GM19438 (cell line): ENCODE data around the gene SELENOH.

Experiments used
- ATAC-seq: cut with Tn5 transposase; IDR thresholded peaks from one replicate; pipeline ENCODE4 v1.9.1; 2021; ENCODE audit warnings: low read depth; ENCODE audit not compliant: unreplicated experiment

Gene SELENOH

GRCh38 chr11:57745206-57745605, 3.9 kb downstream of the SELENOH start:
- ATAC-seq = no peak

DNA sequence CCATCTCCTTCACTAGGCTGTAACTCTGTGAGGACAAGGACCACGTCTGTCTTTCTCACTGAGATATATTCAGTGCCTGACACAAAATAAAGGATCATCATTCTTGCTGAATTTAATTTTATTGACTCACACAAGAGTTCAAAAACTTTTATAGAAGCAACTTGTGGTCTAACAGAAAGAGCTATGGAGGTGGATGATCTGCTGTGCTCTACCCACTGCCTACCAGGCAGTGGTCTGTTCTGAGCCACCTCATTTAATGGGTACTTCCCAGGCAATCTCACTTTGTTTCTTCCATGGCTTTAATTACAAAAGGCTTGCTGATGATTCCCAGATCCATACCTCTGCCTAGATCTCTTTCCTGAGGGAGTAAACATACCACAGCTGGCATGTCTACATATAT, 5.6 kb downstream of the SELENOH start:
- no peak for ATAC-seq

- ATAC-seq = no peak
Measured at GRCh38 chr11:57751176-57751575, 9.9 kb downstream of the SELENOH start.

- ATAC-seq = no peak
Measured at GRCh38 chr11:57751676-57752253, 10.5 kb downstream of the SELENOH start, which contains the start of gene BTBD18. Gene BTBD18, minus strand, starts transcription at chr11:57751819. Its CDS starts 631 bp downstream, at chr11:57751188.

DNA sequence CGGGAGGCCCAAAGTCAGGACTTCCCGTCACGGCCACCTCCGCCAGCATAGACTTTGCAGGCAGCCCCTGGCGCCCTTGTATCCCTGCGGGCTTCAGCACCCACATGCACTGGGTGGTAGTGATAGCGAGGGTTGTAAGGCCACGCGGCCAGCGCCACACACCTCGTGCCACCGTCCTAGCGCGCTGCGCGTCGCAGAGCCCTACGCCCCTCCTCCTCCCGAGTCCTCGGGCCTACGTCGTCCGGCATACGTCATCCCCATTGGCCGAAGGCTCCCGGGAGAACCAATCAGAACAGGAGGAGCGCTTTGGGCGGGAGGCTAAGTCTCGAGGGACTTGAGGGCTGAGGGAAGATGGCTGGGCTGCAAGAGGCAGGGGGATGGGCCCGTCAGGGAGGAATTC, 11.7 kb downstream of the SELENOH start:
- no peak for ATAC-seq

DNA sequence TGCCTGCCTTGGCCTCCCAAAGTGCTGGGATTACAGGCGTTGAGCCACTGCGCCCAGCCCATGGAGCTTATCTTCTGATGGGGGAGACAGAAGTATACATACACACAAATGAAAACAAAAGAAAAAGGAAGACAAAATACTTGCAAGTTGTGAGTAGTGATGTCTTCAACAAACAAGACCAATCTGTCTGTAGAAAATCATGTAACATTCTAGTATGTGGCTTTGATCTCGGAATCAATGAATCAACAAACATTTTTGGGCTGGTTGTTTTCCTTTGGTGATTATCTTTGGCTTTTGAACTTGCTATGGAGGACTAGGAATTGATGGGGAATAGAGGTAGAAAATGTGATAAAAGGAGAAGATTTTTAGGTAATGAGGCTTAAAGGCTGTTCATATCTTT, 16.9 kb downstream of the SELENOH start:
- ATAC-seq = no peak

DNA sequence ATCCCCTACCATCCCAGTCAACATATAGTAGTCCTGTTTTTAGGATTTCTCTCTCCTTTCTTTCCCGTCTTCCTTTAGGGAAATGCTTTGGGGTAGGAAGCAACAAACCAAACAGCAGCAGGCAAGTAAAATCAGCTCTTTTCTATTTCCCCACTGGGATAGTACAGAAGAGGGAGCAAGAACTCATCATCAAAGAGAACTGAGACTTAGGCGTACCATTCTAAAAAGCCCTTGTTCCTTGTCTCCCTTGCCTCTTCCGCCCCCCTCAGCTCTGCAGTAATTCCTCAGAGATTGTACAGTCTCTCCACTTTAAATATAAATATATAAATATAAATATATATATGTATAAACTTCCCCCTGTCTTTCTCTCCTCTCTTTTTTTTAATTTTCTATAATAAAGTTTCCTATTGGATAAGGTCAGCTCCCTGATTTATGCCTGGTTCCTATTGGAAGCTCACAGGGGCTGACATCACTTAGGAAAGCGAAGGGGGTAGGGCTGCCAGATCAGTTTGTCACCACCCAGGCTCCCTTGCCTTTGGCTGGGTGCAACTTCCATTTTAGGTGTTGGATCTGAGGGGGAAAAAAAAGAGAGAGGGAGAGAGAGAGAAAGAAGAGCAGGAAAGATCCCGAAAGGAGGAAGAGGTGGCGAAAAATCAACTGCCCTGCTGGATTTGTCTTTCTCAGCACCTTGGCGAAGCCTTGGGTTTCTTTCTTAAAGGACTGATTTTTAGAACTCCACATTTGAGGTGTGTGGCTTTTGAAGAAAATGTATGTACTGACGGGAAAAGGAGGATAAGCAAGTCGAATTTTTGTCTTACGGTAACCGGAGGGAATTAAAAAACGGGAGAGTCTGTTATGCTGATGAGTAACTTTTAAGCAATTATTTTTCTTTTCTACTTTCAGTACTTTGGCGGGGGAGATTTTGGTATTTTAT, 20.3 kb downstream of the SELENOH start, which contains the start of gene CTNND1:
TSS of gene CTNND1 (plus strand) at position 502 of the 934 bp plus-strand sequence. CDS start 29,677 bp downstream, outside the sequence.
- ATAC-seq = peak; percentile 94

- no peak for ATAC-seq
Measured at GRCh38 chr11:57762235-57762861, 21.1 kb downstream of the SELENOH start.

DNA sequence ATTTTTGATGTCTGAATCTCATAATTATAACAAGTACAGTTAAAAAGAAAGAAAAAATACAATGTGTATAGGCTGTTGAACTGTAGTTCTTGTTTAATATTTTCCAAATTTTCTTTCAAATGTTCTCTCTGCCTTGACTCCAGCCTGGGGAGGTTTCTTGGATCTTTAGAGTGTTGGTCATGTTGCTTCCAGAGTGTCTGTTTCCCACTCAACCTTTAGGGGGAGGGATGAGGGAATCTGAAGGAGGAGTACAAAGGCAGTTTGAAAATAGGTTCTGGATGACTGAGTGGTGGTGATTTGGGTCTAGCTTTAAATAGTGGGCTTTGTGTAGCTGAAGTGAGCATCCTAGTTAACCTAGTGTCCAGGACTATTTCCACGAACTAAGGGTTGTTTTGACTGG, 22.3 kb downstream of the SELENOH start:
- ATAC-seq = no peak

DNA sequence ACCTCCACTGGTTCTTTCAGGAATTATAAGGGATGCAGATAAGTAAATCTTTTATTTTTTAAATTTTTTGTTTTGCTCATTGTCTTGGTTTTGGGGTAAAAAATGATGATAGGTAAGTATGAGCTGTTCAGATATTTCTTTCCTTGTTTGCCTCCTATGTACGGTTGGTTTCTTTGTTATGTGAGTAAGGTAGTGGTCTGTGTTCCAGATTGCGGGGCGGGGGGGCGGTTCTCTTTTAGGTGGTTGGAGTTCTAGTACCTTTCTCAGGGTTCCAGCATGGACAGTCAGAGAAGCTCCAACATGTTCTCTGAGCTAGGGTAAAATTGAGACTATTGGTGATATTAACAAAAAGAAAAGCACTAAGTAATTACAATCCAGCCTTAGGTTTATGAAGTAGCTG, 22.7 kb downstream of the SELENOH start:
- no peak for ATAC-seq

DNA sequence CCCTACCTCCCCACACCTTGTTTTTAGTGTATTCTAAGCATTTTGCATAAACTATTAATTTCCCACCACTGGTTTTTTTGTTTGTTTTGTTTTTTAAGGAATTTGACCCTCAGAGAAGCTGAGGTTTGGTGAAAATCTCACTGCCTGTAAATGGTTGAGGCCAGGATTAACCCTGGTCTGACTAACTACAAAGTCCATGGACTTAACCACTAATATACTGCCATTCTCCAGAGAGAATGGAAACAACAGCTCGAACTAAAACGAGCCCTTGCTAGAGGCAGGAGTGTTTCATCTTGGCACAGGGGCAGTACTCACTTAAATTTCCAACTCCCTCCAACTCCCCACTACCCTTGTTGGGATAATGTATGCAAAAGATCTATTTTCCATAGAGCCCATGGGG, 23.3 kb downstream of the SELENOH start:
- no peak for ATAC-seq

GRCh38 chr11:57764972-57765371, 23.7 kb downstream of the SELENOH start:
- no peak for ATAC-seq

DNA sequence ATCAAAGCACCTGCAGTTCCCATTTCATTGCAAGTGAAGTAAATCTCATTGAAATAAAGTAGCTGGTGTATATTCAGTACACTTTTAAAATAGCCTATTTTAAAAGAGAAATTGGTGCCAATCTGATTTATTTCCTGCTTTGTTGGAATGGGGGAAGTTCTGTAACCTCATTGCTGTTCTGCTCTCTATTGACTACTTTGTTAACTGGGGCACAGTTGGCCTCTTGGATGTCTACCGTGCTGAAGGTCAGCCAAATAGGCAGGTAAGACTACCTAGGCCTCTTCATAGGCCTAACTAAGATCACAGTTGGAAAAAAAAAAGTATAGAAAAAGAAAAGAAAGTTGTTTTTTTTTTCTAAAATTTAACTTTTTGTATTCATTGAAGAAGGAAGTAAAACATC, 29.5 kb downstream of the SELENOH start:
- ATAC-seq = no peak

GRCh38 chr11:57771365-57771764, 30.1 kb downstream of the SELENOH start:
- ATAC-seq = no peak

DNA sequence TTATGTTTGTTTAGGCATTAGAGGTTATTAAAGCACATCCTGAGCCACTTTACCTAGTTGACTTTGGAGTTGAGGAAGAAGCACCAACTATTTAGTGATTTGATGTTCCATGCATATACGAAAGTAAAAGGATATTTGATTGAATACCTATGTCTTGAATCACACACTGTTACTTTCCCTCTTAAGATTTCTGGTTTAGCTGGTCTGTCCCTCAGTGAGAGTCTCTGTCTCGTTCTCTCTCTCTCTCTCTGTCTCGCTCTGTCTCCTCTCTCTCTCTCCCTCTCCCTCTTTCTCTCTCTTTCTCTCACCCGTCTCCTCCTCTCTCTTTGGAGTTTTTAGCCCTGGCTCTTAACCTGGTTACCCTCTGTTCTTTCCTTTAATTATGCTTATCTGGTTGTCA, 31.3 kb downstream of the SELENOH start:
- ATAC-seq = no peak

GRCh38 chr11:57773026-57773598, 31.8 kb downstream of the SELENOH start:
- no peak for ATAC-seq

- ATAC-seq = no peak
Measured at GRCh38 chr11:57775491-57775890, 34.2 kb downstream of the SELENOH start.

DNA sequence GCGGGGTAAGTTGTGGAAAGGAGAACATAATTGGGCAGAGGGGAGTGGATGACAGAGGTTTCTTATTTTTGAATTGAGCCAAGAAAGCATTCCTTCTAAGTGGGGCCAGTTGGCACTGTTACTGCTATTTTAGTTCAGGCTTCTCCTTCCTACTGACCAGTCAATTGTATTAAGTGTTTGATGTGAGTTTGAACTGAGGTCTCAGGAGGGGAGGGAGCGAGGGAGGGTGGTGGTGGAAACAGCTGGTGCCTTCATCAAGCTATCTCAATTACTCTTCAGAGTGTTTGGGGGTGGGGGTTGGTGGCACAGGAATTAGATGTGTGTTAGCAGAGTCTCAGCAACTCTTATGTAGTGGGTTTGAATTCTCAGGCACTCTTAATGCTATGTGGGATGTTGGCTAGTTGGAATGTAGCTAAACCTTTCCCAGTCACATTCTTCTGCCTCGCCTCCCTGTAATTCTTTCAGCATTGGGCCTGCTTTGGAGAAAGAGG, 34.8 kb downstream of the SELENOH start:
- ATAC-seq = no peak

DNA sequence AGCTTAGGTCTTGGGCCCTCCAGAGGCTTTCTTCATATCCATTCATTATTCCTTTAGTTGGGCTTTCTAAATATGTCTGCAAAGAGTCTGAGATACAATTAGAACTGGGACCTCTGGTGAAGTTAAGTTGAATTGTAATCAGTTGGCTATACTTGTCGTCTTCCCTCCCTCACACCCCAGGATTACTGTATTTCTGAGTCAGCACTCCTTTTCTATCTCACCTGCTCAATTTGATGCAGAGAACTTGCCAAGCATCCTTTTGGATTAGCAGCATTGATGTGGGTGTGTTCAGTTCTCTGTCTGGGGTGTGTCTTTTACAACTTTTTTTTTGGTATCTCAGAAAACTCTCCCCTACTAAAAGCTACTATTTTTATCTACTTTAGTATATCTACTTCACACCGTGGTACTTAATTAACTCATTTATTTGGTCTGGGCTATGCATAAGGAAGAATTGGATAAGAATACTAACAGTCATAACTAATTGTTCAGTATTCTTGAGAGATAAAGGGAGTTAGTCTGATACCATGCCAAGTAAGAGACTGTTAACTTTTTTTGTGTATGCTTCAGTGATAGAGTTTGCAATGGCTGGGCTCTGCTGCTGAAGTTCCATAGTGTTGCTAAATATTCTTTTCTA, 35.4 kb downstream of the SELENOH start:
- no peak for ATAC-seq

GRCh38 chr11:57777969-57778317, 36.7 kb downstream of the SELENOH start:
- ATAC-seq = no peak
